GM12873 (cell line): ENCODE measurements around the gene PCDHGA1.
A peak's percentile ranks its signal among the peaks of the same experiment; 100 is the strongest.

ENCODE experiments used
- TF ChIP-seq, protein P1 (sequence below): IDR thresholded peaks from 2 replicates; pipeline ENCODE4 v1.5.1; 2012; ENCODE audit warnings: low read depth, mild to moderate bottlenecking, moderate library complexity, low read length, control low read depth; ENCODE audit not compliant: insufficient read depth; ENCODE audit errors: missing control alignments

The PCDHGA1 gene

DNA sequence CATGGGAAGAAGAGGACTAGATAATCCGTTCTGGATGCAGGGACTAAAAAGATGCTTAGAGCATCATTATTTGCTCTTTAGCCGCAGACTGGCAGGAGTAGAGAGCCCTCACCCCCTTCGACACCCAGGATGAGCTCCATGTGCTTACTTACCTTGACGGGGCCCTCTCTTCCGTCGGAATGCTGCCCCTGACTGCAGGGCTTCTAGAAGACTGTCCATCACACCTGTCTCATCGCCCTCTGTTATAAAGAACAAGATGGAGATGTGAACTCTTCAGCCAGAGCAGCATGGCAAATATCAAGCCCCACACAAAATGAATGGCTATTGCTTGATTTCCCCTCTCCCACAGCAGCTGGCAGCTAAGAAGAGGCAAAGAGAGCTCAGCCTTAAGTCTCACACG lies 193.7 kb downstream of the PCDHGA1 start:
- TF ChIP-seq, protein P1, sequence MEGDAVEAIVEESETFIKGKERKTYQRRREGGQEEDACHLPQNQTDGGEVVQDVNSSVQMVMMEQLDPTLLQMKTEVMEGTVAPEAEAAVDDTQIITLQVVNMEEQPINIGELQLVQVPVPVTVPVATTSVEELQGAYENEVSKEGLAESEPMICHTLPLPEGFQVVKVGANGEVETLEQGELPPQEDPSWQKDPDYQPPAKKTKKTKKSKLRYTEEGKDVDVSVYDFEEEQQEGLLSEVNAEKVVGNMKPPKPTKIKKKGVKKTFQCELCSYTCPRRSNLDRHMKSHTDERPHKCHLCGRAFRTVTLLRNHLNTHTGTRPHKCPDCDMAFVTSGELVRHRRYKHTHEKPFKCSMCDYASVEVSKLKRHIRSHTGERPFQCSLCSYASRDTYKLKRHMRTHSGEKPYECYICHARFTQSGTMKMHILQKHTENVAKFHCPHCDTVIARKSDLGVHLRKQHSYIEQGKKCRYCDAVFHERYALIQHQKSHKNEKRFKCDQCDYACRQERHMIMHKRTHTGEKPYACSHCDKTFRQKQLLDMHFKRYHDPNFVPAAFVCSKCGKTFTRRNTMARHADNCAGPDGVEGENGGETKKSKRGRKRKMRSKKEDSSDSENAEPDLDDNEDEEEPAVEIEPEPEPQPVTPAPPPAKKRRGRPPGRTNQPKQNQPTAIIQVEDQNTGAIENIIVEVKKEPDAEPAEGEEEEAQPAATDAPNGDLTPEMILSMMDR, result no peak

DNA sequence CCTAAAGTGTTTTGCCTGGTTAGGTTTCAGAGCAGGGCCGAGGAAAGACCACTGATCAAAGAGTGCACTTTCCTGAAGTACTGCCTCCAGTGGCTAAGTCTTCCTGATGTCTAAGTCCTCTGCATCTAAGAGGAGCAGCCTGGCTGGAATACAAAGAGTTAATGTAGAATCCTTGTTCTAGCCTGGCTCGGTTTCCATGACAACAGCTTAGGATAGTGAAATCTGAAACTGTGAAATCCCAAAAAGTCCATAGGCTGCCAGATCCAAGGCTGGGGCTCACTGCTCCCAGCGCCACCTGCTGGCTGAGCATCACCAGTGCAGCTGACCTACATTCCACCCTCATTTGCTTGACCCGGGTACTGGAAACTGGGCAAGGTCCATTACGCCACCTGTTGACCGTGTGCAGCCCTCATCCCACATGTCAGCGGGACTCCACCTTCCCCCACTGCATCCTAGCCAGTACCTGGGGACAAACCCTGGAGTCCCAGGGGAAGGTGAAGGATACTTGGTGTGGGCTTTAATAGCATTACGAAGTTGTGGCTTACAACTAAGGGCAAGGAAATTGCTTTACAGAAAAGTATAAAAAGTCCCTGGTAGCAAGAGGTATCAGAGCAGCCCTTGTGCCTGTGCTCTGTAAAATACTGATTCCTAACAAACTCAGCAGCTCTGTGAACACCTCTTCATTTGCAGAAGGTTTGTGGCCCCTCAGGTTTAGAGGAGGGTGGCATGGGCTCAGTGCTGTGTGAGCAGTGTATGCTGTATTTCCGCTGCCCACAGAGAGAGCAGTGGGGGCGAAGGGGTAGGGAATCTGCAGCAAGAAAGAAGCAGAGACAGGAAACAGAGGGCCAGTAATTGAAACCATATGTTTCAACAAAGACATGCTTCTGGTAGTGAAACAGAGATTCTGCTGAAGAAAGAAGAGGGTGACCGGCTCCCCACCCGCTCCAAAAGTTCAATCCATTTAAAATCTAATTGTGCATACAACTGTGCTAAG lies 194.6 kb downstream of the PCDHGA1 start:
- TF ChIP-seq, protein P1, result peak; percentile 99

DNA sequence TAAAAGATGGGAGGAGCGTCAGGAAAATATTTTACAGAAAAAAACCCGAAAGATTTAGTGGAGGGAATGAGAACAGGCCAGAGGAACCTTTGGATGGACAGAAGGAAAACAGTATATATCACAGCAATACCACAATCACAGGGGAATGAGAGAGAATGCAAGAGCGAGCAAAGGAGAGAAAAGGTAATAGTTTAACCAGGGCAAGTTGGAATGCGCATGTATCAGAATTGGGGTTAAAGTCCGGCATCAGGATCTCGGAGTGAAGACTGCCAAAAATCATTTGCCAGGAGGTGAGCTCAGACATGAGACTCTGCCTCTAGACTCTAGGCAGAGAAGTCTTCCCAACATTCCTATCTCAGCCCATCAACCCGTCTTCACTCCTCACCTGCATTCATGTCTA lies 195.3 kb downstream of the PCDHGA1 start:
- TF ChIP-seq, protein P1, result no peak

DNA sequence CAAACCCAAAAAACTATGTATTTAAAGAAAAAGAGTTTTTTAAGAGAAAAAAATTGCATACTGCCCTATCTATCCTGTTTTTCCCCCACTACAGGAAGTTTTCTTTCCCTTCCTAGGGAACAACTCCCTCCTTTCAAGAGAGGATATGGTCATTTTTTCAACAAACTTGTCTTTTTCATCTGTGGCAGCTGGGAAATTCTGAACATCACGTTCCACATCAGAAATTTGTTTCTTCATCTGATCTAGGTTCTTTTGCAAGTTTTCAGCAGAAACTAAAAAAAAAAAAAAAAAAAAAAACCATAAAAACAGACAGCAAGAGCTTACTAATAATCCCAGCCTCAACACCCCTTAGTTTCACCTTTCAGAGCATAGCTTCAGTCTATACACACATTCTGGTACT lies 197.1 kb downstream of the PCDHGA1 start:
- TF ChIP-seq, protein P1, result no peak

DNA sequence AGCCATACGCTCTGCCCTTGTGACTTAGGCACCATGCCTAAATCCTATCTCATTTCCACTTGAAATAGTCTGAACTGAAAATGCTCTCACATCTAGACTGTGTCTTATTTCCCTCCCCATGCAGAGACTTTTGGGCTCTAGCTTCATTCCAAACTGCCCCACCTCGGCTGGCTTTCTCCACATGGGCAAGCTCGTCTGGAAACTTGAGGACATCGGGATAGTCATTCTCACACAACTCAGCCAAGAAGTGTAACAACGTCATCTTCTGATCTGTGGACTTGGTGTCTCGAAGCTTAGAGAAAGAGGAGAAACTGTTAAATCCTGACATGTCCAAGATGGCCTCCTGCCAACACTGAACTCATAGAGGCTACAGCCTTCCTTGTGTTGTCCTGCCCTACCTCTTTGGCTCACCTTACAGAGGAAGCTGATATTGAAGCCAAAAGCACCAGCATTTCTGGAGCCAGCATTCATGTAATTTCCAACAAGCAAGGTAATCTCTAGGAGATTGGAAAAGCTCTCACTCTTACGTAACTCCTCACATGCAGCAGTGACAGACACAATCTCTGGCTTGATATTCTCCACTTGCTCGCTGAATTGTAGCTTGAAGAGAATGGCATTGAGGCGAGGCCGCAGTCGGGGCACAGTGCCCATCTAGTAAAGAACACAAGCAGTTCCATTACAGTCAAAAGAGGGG lies 198.1 kb downstream of the PCDHGA1 start:
- TF ChIP-seq, protein P1, result no peak

DNA sequence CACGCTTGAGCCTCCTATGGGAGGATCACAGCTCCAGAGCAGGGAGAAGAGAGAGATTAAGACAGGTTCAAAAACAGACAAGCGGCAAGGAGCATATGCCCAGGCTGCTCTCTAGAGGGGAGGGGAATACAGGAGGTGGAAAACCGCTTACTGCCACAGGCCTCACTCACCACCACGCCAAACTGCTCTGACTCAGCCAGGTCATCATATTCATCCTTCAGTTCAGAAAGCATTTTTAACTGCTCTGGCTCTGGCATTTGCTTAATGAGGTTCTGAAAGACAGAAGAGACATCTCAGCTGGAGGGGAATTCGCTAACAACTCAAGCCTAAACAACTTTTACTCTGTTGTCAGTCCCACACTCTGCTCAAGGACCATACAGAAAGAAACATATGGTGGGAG lies 198.7 kb downstream of the PCDHGA1 start:
- TF ChIP-seq, protein P1, result no peak

DNA sequence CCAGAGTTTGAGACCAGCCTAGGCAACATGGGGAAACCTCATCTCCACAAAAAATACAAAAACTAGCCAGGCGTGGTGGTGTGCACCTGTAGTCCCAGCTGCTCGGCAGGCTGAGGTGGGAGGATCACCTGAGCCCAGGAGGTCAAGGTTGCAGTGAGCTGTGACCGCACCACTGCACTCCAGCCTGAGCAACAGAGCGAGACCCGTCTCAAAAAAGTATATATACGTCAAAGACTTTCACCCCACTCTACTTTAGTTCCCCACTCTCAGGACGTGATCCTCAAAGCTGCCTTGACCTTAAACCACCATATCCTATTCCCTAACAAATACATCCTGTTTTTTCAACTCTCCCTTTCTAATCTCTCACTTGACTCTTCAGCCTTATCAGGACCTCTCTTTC lies 199.6 kb downstream of the PCDHGA1 start:
- TF ChIP-seq, protein P1, result no peak
